Glomerular endothelial cell (primary cell): ENCODE data around the gene GFOD2. TPM values are rescaled to one million over a fixed set of nuclear protein-coding genes. Genes with fewer than 3 reads are reported as not detected.

Experiments used
- DNase-seq: peaks from one replicate; pipeline ENCODE4 v3.0.0-alpha.2; 2011; ENCODE audit warnings: low read depth, low spot score; ENCODE audit errors: extremely low read depth
- total RNA-seq: library from RNA; depleted of rRNA; stranded (reverse); fragments of >200 nt; gene quantifications from 2 replicates; pipeline ENCODE4 v1.2.3, GENCODE V29; 2015

GFOD2 gene
- total RNA-seq, 1 donor from 2014 or later: 35.7 TPM

DNA sequence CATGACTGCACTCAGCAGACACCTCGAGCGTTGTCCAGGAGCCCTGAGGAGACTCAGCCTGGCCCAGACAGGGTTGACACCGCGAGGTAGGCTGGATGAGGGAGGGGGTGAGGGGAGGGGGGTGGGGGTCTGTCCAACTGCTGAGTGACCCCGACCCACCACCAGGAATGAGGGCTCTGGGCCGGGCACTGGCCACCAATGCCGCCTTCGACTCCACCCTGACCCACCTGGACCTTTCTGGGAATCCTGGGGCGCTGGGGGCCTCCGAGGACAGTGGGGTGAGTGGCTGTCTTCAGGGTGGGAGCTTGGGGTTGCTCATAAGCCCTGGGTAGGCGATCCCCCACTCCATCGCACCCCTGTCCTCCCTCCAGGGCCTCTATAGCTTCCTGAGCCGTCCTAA lies 71.4 kb downstream of the GFOD2 start:
- no peak for DNase-seq

DNA sequence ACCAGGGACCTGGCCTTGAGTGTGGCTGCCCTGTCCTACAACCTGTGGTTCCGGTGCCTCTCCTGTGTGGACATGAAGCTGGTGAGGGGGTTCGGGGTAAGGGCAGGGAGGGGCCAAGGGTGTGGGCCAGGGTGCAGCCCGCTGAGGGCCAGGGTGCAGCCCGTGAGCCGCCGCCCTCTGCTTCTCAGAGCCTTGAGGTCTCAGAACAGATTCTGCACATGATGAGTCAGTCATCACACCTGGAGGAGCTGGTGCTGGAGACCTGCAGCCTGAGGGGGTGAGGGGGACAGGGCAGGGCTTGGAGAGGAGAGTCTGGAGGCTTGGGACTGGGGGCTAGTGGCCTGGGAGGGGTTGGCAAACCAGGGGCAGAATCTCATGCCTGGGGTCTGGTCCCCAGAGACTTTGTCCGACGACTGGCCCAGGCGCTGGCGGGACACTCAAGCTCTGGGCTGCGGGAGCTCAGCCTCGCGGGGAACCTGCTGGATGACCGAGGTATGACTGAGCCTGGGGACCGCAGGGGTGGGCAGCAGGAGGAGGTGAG lies 71.9 kb downstream of the GFOD2 start:
- DNase-seq: no peak

DNA sequence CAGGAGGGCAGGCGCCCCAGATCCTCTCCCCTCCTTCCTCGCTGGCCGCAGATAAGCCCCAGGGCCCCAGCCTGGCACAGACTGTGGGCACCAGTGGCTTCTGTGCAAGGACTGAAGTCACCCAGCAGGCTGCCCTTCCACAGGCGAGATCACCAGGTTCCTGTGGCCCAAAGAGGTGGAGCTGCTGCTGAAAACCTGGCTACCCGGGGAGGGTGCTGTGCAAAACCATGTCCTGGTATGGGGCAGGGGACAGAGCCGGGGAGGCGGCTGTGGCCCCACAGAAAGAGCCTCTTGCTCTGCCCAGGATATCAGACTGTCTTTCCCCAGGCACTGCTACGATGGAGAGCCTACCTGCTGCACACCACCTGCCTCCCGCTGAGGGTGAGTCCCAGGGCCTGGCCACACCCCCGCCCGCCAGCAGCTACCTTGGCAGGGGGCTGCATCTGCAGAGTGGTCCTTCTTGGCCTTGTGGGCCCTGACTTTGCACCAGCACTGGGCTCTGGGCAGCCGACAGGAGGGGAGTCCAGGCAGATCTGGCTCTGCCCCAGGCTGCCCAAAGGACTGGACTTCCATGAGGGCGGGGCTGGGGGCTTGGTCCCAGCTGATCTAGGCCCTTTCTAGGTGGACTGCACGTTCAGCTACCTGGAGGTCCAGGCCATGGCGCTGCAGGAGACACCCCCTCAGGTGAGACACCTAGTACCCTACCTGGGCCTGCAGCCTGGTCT lies 73.6 kb downstream of the GFOD2 start:
- DNase-seq: no peak

DNA sequence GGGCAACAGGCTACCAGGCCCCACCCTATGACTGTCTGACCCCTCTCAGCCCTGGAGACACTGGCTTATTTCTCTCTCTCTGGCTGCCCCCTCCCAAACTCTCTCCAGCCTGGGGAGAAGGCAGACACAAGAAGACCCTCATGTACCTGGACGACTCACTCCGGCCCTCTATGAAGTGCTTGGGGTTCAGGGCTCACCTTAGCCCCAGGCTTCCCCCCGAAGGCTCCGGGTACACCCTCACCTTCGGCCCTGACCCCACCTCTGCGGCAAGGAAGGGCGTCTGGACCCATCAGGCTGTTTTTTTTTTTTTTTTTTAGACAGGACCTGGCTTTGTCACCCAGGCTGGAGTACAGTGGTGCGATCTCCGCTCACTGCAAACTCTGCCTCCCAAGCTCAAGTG lies 75.1 kb downstream of the GFOD2 start:
- DNase-seq: no peak

GRCh38 chr16:67641779-67642708 lies 77.1 kb downstream of the GFOD2 start:
- no peak for DNase-seq

DNA sequence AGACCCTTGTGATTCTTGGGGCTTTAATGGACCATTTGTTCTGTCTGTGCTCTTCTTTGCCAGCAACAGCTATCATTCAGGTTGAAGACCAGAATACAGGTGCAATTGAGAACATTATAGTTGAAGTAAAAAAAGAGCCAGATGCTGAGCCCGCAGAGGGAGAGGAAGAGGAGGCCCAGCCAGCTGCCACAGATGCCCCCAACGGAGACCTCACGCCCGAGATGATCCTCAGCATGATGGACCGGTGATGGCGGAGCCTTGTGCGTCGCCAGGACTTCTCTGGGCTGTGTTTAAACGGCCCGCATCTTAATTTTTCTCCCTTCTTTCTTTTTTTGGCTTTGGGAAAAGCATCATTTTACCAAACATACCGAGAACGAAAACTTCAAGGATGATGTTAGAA lies 81.5 kb downstream of the GFOD2 start:
- DNase-seq: no peak

- DNase-seq: no peak
Observed at GRCh38 chr16:67636713-67637112, 82.4 kb downstream of the GFOD2 start.

DNA sequence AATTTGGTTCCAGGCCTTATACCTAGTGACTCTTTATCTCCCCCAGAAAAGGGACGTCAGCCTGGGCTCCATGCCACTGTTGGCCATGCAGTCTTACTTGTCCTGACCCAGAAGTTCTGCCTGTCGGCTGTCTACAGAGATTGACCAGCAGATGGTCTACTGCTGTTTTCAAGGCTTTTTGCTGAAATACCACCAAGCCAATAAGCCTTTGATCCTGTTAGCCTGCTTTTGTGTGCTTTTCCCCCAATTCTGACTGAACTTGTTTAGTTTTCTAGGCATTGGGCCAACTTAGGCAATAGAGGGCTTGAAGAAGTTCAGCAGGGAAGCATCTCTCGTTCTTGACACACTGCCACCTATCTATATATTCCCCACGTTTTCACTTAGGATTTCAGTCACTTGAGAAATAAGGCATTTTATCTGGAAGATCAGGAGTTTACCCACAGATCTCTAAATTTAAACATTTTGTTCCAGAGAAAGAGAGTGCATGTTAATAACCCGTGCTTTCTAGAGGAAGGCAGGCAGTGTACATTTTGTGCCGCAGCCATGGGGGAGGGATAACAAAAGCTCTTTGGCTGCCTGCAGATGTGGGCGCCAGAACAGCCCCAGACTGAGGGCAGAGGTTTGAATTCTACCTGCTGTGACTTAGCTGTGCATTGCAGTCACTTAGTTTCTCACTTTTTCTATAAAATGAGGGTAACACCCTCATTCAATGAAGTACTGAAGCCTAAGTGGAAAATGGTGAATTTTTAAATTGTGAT lies 86.5 kb downstream of the GFOD2 start:
- DNase-seq: no peak

- no peak for DNase-seq
Observed at GRCh38 chr16:67628216-67628615, 90.9 kb downstream of the GFOD2 start.

Other genes with a start within 250 kb of the GFOD2 start
- 158 and 218 TPM in 2 replicates for gene ATP6V0D1, start 238.2 kb downstream of the GFOD2 start, total RNA-seq
- gene AGRP, start 235.8 kb downstream of the GFOD2 start, total RNA-seq: not detected in 2 replicates
- 132 and 181 TPM in 2 replicates for gene RIPOR1, start 190.5 kb downstream of the GFOD2 start, total RNA-seq
- 27.7 and 34.2 TPM in 2 replicates for gene CTCF, start 156.8 kb downstream of the GFOD2 start, total RNA-seq
- 0.63 and 3.3 TPM in 2 replicates for gene CARMIL2, start 74.2 kb downstream of the GFOD2 start, total RNA-seq
- 23.3 and 24.1 TPM in 2 replicates for gene ACD, start 59.1 kb downstream of the GFOD2 start, total RNA-seq
- gene PARD6A, start 58.4 kb downstream of the GFOD2 start, total RNA-seq: 0.82 and 1.9 TPM in 2 replicates
- gene ENKD1, start 52.6 kb downstream of the GFOD2 start, total RNA-seq: 20.5 and 25.9 TPM in 2 replicates
- gene C16orf86, start 52.5 kb downstream of the GFOD2 start, total RNA-seq: 3.9 and 4.9 TPM in 2 replicates
- 9.2 and 15.5 TPM in 2 replicates for gene RANBP10, start 87.2 kb upstream of the GFOD2 start, total RNA-seq
- 0.39 and 0.88 TPM in 2 replicates for gene TSNAXIP1, start 87.6 kb upstream of the GFOD2 start, total RNA-seq
- gene THAP11, start 123.0 kb upstream of the GFOD2 start, total RNA-seq: 30.8 and 36.8 TPM in 2 replicates
- 253 and 269 TPM in 2 replicates for gene NUTF2, start 127.6 kb upstream of the GFOD2 start, total RNA-seq
- gene CENPT, start 128.4 kb upstream of the GFOD2 start, total RNA-seq: 46.0 and 48.5 TPM in 2 replicates
- gene EDC4, start 153.7 kb upstream of the GFOD2 start, total RNA-seq: 73.3 and 75.7 TPM in 2 replicates
- 0.76 and 1.3 TPM in 2 replicates for gene NRN1L, start 165.6 kb upstream of the GFOD2 start, total RNA-seq
- gene PSKH1, start 173.9 kb upstream of the GFOD2 start, total RNA-seq: 22.4 and 36.7 TPM in 2 replicates
- gene CTRL, start 212.5 kb upstream of the GFOD2 start, total RNA-seq: 0.12 and 0.34 TPM in 2 replicates
- gene PSMB10, start 217.5 kb upstream of the GFOD2 start, total RNA-seq: 70.6 and 77.1 TPM in 2 replicates
- gene LCAT, start 224.8 kb upstream of the GFOD2 start, total RNA-seq: 8.0 and 20.0 TPM in 2 replicates
- gene SLC12A4, start 249.3 kb upstream of the GFOD2 start, total RNA-seq: 44.6 and 99.8 TPM in 2 replicates